Liver (tissue), 9 donors: Measurements from ENCODE around the gene SLC8A1. TPM values are rescaled to one million over a fixed set of nuclear protein-coding genes. Genes with fewer than 3 reads are reported as not detected.

Source experiments
- DNase-seq: peaks from one replicate; pipeline ENCODE4 v3.0.0-alpha.2; 2017; ENCODE audit warnings: low spot score
- H3K27ac ChIP-seq, 2 donors: one replicate each; pipeline ENCODE4 v1.7.0; 2013; ENCODE audit warnings: inconsistent platforms in 2 of 2, low read length in 2 of 2, control low read depth in 1 of 2, low read depth in 1 of 2, mild to moderate bottlenecking in 1 of 2
- H3K27me3 ChIP-seq, 4 donors: one replicate each; pipeline versions ENCODE4 v1.6.1 to v1.7.0; 2013; ENCODE audit warnings: low read length in 3 of 4, inconsistent platforms in 1 of 4, mild to moderate bottlenecking in 1 of 4, moderate library complexity in 1 of 4; ENCODE audit not compliant: control insufficient read depth in 4 of 4, insufficient read depth in 4 of 4
- H3K36me3 ChIP-seq, 4 donors: one replicate each; pipeline versions ENCODE4 v1.6.1 to v1.7.0; 2013; ENCODE audit warnings: low read length in 3 of 4, mild to moderate bottlenecking in 3 of 4, low read depth in 1 of 4, moderate library complexity in 1 of 4; ENCODE audit not compliant: control insufficient read depth in 4 of 4, insufficient read depth in 3 of 4
- H3K4me1 ChIP-seq, 4 donors: one replicate each; pipeline versions ENCODE4 v1.6.1 to v1.7.0; 2013; ENCODE audit warnings: low read length in 3 of 4, mild to moderate bottlenecking in 3 of 4, moderate library complexity in 1 of 4; ENCODE audit not compliant: control insufficient read depth in 4 of 4, insufficient read depth in 4 of 4
- H3K4me3 ChIP-seq, 3 donors: one replicate each; pipeline versions ENCODE4 v1.6.1 to v1.7.0; 2013; ENCODE audit warnings: low read length in 3 of 3, control low read depth in 1 of 3, low read depth in 1 of 3, mild to moderate bottlenecking in 1 of 3
- H3K9ac ChIP-seq, 2 donors: one replicate each; pipeline ENCODE4 v1.7.0; 2013; ENCODE audit warnings: low read length in 2 of 2, mild to moderate bottlenecking in 2 of 2, moderate library complexity in 2 of 2, control low read depth in 1 of 2, low read depth in 1 of 2
- H3K9me3 ChIP-seq, 4 donors: one replicate each; pipeline versions ENCODE4 v1.6.1 to v1.7.0; 2013; ENCODE audit warnings: low read length in 3 of 4; ENCODE audit not compliant: control insufficient read depth in 4 of 4
- EGR1 ChIP-seq, 2 donors: IDR thresholded peaks; 2 replicates each; pipeline ENCODE4 v1.6.1; 2016 to 2018; ENCODE audit warnings: antibody characterized with exemption in 2 of 2, low read depth in 2 of 2
- FOXA1 ChIP-seq: IDR thresholded peaks from 2 replicates; pipeline ENCODE4 v1.6.1; 2016; ENCODE audit warnings: antibody characterized with exemption
- FOXA2 ChIP-seq: IDR thresholded peaks from 2 replicates; pipeline ENCODE4 v1.6.1; 2016; ENCODE audit warnings: antibody characterized with exemption
- GABPA ChIP-seq, 2 donors: IDR thresholded peaks in 1 of 2; conservative IDR thresholded peaks in 1 of 2; 2 replicates each; pipeline ENCODE4 v1.6.1; 2016; ENCODE audit warnings: antibody characterized with exemption in 2 of 2, mild to moderate bottlenecking in 1 of 2, moderate library complexity in 1 of 2
- HNF4A ChIP-seq, 2 donors: conservative IDR thresholded peaks; 2 replicates each; pipeline ENCODE4 v1.6.1; 2016; ENCODE audit warnings: antibody characterized with exemption in 2 of 2, mild to moderate bottlenecking in 2 of 2
- HNF4G ChIP-seq: IDR thresholded peaks from 2 replicates; pipeline ENCODE4 v1.6.1; 2016; ENCODE audit warnings: antibody characterized with exemption
- JUND ChIP-seq, 2 donors: IDR thresholded peaks; 2 replicates each; pipeline ENCODE4 v1.6.1; 2016; ENCODE audit warnings: antibody characterized with exemption in 2 of 2
- NR2F2 ChIP-seq: IDR thresholded peaks from 2 replicates; pipeline ENCODE4 v1.6.1; 2016; ENCODE audit warnings: antibody characterized with exemption
- RAD21 ChIP-seq, 2 donors: IDR thresholded peaks; 2 replicates each; pipeline ENCODE4 v1.6.1; 2016; ENCODE audit warnings: antibody characterized with exemption in 2 of 2, mild to moderate bottlenecking in 2 of 2
- RXRA ChIP-seq, 2 donors: IDR thresholded peaks; 2 replicates each; pipeline ENCODE4 v1.6.1; 2017 to 2018; ENCODE audit warnings: antibody characterized with exemption in 2 of 2, mild to moderate bottlenecking in 1 of 2
- SP1 ChIP-seq: IDR thresholded peaks from 2 replicates; pipeline ENCODE4 v1.6.1; 2018; ENCODE audit warnings: antibody characterized with exemption, mild to moderate bottlenecking
- TAF1 ChIP-seq: conservative IDR thresholded peaks from 2 replicates; pipeline ENCODE4 v1.6.1; 2016; ENCODE audit warnings: antibody characterized with exemption, mild to moderate bottlenecking
- YY1 ChIP-seq: IDR thresholded peaks from 2 replicates; pipeline ENCODE4 v1.6.1; 2016; ENCODE audit warnings: antibody characterized with exemption, mild to moderate bottlenecking
- WGBS: extraction: QIAGEN DNeasy Blood & Tissue Kit; methylation state at CpG from one replicate; pipeline ENCODE4 v1.1.7; 2013; 5-methylcytosine and 5-hydroxymethylcytosine counted together
- polyA plus RNA-seq, 2 donors: library from polyadenylated mRNA; stranded (reverse) in 1 of 2; unstranded in 1 of 2; fragments of 200-250 nt in 1 of 2; fragments of >200 nt in 1 of 2; fragmentation: Nextera tagmentation in 1 of 2; extraction: Ambion mirVana in 1 of 2; gene quantifications; one replicate each; pipeline versions ENCODE4 v1.2.1 to v1.2.3, GENCODE V29; 2013 to 2015
- total RNA-seq, 2 donors: library from RNA; depleted of rRNA; stranded (reverse); fragments of >200 nt; gene quantifications; one replicate each; pipeline ENCODE4 v1.2.3, GENCODE V29; 2014
- TF ChIP-seq, protein P1 (sequence below): IDR thresholded peaks from 2 replicates; pipeline ENCODE4 v1.6.1; 2016; ENCODE audit warnings: antibody characterized with exemption
- TF ChIP-seq, protein P2 (sequence below): IDR thresholded peaks from 2 replicates; pipeline ENCODE4 v1.6.1; 2016; ENCODE audit warnings: antibody characterized with exemption, mild to moderate bottlenecking
- TF ChIP-seq, protein P3 (sequence below): IDR thresholded peaks from 2 replicates; pipeline ENCODE4 v1.6.1; 2016; ENCODE audit warnings: antibody characterized with exemption
- TF ChIP-seq, protein P4 (sequence below): fragments of 150-350 bp; IDR thresholded peaks from 2 replicates; pipeline ENCODE4 v1.5.1; 2017; ENCODE audit warnings: improper control_type of control experiment, low read depth, low read length; ENCODE audit not compliant: missing input control
- TF ChIP-seq, protein P5 (sequence below): IDR thresholded peaks from 2 replicates; pipeline ENCODE4 v1.6.1; 2016; ENCODE audit warnings: antibody characterized with exemption
- donor health status: healthy.
- donor health status: healthy.
- donor health status: healthy.
- donor health status: healthy.
- donor health status: healthy.

Gene SLC8A1
- total and polyA plus RNA-seq, 4 donors: 1.2 to 18.5 (median 8.2) TPM

DNA sequence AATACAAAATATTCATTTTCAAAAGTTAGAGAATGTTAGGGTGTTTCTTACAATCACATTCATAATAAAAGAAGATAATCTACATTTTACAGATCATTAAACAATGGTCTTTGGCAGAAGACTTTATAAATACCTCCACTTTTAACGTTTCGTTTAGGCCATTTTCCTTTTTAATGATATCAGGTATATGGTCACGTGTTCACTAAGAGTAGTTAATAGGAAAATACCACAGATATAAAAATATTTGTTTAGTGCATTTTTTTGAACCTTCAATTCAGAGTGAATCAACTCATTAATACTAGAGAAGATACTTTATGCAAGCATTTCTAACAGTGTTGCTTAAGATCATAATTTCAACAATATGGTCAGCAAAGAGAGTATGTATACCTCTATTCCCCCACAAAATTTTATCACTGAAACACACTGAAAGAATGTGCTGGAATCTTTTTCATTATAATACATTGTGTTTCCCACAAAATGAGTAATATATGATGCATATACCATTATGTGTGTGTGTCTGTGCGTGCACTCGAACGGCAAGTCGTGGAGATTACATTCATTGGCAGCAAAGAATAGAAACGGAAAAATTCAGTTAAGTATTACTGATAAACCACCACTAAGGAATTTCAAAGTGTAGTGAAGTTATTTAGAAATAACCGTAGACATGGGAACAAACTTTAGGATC is 353.0 kb downstream of the SLC8A1 start:
- Histone ChIP-seq H3K27ac (no peak overlapping the region), H3K4me3 (no peak overlapping the region), H3K36me3 (no peaks in the 10 kb centered on the region), H3K27me3 (no peaks in the 10 kb centered on the region), H3K9ac (no peak overlapping the region), H3K4me1 (no peaks in the 10 kb centered on the region), H3K9me3 (no peaks in the 10 kb centered on the region)
- WGBS: 83% methylated on average over 9 of the region's 9 CpGs
- TF ChIP-seq, protein P1, sequence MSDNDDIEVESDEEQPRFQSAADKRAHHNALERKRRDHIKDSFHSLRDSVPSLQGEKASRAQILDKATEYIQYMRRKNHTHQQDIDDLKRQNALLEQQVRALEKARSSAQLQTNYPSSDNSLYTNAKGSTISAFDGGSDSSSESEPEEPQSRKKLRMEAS: no peak
- no peak for TF ChIP-seq HNF4G
- TF ChIP-seq FOXA1: no peak
- TF ChIP-seq HNF4A (conservative IDR thresholded peaks at IDR 0.05): no peak
- no peak for TF ChIP-seq FOXA2
- TF ChIP-seq, protein P2, sequence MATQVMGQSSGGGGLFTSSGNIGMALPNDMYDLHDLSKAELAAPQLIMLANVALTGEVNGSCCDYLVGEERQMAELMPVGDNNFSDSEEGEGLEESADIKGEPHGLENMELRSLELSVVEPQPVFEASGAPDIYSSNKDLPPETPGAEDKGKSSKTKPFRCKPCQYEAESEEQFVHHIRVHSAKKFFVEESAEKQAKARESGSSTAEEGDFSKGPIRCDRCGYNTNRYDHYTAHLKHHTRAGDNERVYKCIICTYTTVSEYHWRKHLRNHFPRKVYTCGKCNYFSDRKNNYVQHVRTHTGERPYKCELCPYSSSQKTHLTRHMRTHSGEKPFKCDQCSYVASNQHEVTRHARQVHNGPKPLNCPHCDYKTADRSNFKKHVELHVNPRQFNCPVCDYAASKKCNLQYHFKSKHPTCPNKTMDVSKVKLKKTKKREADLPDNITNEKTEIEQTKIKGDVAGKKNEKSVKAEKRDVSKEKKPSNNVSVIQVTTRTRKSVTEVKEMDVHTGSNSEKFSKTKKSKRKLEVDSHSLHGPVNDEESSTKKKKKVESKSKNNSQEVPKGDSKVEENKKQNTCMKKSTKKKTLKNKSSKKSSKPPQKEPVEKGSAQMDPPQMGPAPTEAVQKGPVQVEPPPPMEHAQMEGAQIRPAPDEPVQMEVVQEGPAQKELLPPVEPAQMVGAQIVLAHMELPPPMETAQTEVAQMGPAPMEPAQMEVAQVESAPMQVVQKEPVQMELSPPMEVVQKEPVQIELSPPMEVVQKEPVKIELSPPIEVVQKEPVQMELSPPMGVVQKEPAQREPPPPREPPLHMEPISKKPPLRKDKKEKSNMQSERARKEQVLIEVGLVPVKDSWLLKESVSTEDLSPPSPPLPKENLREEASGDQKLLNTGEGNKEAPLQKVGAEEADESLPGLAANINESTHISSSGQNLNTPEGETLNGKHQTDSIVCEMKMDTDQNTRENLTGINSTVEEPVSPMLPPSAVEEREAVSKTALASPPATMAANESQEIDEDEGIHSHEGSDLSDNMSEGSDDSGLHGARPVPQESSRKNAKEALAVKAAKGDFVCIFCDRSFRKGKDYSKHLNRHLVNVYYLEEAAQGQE: no peak
- TF ChIP-seq, protein P3, sequence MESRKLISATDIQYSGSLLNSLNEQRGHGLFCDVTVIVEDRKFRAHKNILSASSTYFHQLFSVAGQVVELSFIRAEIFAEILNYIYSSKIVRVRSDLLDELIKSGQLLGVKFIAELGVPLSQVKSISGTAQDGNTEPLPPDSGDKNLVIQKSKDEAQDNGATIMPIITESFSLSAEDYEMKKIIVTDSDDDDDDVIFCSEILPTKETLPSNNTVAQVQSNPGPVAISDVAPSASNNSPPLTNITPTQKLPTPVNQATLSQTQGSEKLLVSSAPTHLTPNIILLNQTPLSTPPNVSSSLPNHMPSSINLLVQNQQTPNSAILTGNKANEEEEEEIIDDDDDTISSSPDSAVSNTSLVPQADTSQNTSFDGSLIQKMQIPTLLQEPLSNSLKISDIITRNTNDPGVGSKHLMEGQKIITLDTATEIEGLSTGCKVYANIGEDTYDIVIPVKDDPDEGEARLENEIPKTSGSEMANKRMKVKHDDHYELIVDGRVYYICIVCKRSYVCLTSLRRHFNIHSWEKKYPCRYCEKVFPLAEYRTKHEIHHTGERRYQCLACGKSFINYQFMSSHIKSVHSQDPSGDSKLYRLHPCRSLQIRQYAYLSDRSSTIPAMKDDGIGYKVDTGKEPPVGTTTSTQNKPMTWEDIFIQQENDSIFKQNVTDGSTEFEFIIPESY: no peak
- TF ChIP-seq GABPA (IDR thresholded peaks at IDR 0.05 in 1 of 2, conservative IDR thresholded peaks at IDR 0.05 in 1 of 2): no peak
- TF ChIP-seq, protein P4, sequence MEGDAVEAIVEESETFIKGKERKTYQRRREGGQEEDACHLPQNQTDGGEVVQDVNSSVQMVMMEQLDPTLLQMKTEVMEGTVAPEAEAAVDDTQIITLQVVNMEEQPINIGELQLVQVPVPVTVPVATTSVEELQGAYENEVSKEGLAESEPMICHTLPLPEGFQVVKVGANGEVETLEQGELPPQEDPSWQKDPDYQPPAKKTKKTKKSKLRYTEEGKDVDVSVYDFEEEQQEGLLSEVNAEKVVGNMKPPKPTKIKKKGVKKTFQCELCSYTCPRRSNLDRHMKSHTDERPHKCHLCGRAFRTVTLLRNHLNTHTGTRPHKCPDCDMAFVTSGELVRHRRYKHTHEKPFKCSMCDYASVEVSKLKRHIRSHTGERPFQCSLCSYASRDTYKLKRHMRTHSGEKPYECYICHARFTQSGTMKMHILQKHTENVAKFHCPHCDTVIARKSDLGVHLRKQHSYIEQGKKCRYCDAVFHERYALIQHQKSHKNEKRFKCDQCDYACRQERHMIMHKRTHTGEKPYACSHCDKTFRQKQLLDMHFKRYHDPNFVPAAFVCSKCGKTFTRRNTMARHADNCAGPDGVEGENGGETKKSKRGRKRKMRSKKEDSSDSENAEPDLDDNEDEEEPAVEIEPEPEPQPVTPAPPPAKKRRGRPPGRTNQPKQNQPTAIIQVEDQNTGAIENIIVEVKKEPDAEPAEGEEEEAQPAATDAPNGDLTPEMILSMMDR: no peak
- no peak for TF ChIP-seq TAF1
- no peak for TF ChIP-seq RXRA (IDR thresholded peaks at IDR 0.05)
- TF ChIP-seq JUND (IDR thresholded peaks at IDR 0.05): no peak
- no peak for TF ChIP-seq YY1
- no peak for TF ChIP-seq SP1
- TF ChIP-seq NR2F2: no peak
- no peak for TF ChIP-seq RAD21 (IDR thresholded peaks at IDR 0.05)
- TF ChIP-seq EGR1 (IDR thresholded peaks at IDR 0.05; ENCODE audit: low read depth in 2 of 2): no peak
- TF ChIP-seq, protein P5, sequence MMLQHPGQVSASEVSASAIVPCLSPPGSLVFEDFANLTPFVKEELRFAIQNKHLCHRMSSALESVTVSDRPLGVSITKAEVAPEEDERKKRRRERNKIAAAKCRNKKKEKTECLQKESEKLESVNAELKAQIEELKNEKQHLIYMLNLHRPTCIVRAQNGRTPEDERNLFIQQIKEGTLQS: no peak
- DNase-seq: no peak
